Measurements from ENCODE around the gene RIN2. TPM values are rescaled to one million over a fixed set of nuclear protein-coding genes. Genes with fewer than 3 reads are reported as not detected.

The RIN2 gene
- total RNA-seq, 1 experiment from 2014 or later: 1.0 TPM

- H3K23me2 ChIP-seq (ENCODE audit: insufficient read length, low read depth, low read length, poor library complexity, severe bottlenecking): no peaks in the 10 kb centered on the region
- no peak overlapping the region for H2AFZ ChIP-seq (ENCODE audit: low read length)
- H4K8ac ChIP-seq (replicated peaks; ENCODE audit: insufficient read length, low read depth, low read length): no peak overlapping the region
- TF ChIP-seq CTCF (conservative IDR thresholded peaks at IDR 0.05): no peak
- H3T11ph ChIP-seq (ENCODE audit: low read length): no peak overlapping the region
- H3K4me1 Mint-ChIP-seq: no peaks in the 10 kb centered on the region; a peak in 1 of 4 replicates
- H3K14ac ChIP-seq (ENCODE audit: insufficient read depth, low read length): no peak overlapping the region
- H3K79me1 ChIP-seq (ENCODE audit: insufficient read depth, low read depth, low read length, poor library complexity, severe bottlenecking): no peaks in the 10 kb centered on the region
- H2BK15ac ChIP-seq (ENCODE audit: low read depth, low read length): no peak overlapping the region
- H3K27me3 Mint-ChIP-seq (ENCODE audit: low read depth): no peaks in the 10 kb centered on the region
- no peak overlapping the region for H3K9ac ChIP-seq (ENCODE audit: extremely low read depth, insufficient read length, low read length)
- H4K5ac ChIP-seq (ENCODE audit: insufficient read length, low read depth, low read length): no peak overlapping the region
- no peak overlapping the region for H3K4me2 ChIP-seq (ENCODE audit: insufficient read depth, insufficient read length, low read length)
- no peak overlapping the region for H3K4ac ChIP-seq (ENCODE audit: low read depth, low read length)
- no peak overlapping the region for H2BK20ac ChIP-seq (ENCODE audit: low read depth, low read length, poor library complexity, severe bottlenecking)
- H2BK5ac ChIP-seq (ENCODE audit: insufficient read length, low read length): no peak overlapping the region
- no peak overlapping the region for H3K56ac ChIP-seq (ENCODE audit: insufficient read length, low read depth, low read length)
- no peak overlapping the region for H3K4me3 Mint-ChIP-seq
- no peak overlapping the region for H3K23ac ChIP-seq (ENCODE audit: insufficient read length, low read depth, low read length)
- no peak overlapping the region for H2BK120ac ChIP-seq (ENCODE audit: low read depth, low read length, poor library complexity, severe bottlenecking)
- H3K36me3 Mint-ChIP-seq (ENCODE audit: insufficient read depth in 1 of 3, low read depth in 3 of 3): peaks cover 0 to 5% (median 0%) of the 10 kb centered on the region in 3 experiments; a peak in 1 of 7 replicates
- H3K9me3 Mint-ChIP-seq: peaks cover 0 to 2% of the 10 kb centered on the region in 2 experiments; a peak in 1 of 5 replicates
- H4K20me1 ChIP-seq (ENCODE audit: control insufficient read depth, insufficient read depth, insufficient read length): no peaks in the 10 kb centered on the region
- no peaks in the 10 kb centered on the region for H3K79me2 ChIP-seq (ENCODE audit: insufficient read depth, low read length)
- H3K4me1 ChIP-seq (ENCODE audit: insufficient read depth, low read length): no peaks in the 10 kb centered on the region
- no peaks in the 10 kb centered on the region for H3K27me3 ChIP-seq (ENCODE audit: insufficient read depth, low read length)
- H2BK12ac ChIP-seq (ENCODE audit: insufficient read length, low read depth, low read length): no peak overlapping the region
- H2AK5ac ChIP-seq (ENCODE audit: insufficient read length, low read length): no peak overlapping the region
- DNase-seq: no peak
- H3K27ac ChIP-seq (ENCODE audit: insufficient read length, low read depth, low read length): no peak overlapping the region
- no peaks in the 10 kb centered on the region for H3K9me3 ChIP-seq (ENCODE audit: control insufficient read depth, low read depth, low read length)
- no peak overlapping the region for H4K91ac ChIP-seq (ENCODE audit: insufficient read length, low read depth, low read length)
- H3K18ac ChIP-seq (ENCODE audit: insufficient read length, low read depth, low read length): no peak overlapping the region
- H3K27ac Mint-ChIP-seq: no peak overlapping the region
Measured at GRCh38 chr20:19807191-19807945, 49.3 kb downstream of the RIN2 start.

Measured in H9 (cell line).